Left lung (tissue), 10 donors: ENCODE measurements around the gene PIWIL1. TPM values are rescaled to one million over a fixed set of nuclear protein-coding genes. Genes with fewer than 3 reads are reported as not detected.

ENCODE experiments used
- ATAC-seq: fragments of 200-7000 bp; cut with Tn5 transposase; one replicate; pipeline ENCODE4 v1.9.1; 2020; ENCODE audit warnings: moderate library complexity
- DNase-seq, 4 donors: peaks; one replicate each; pipeline ENCODE4 v3.0.0-alpha.2; 2013 to 2020
- H3K27ac ChIP-seq, 2 donors: fragments of 200-600 bp; sonication (generic) in 1 of 2; one replicate each; pipeline versions ENCODE4 v1.5.0 to v1.8.0; 2020 to 2021
- H3K27me3 ChIP-seq, 2 donors: fragments of 200-600 bp; sonication (generic) in 1 of 2; one replicate each; pipeline versions ENCODE4 v1.5.0 to v1.8.0; 2020 to 2021
- H3K36me3 ChIP-seq, 2 donors: fragments of 200-600 bp; sonication (generic) in 1 of 2; one replicate each; pipeline versions ENCODE4 v1.5.0 to v1.8.0; 2020 to 2021
- H3K4me1 ChIP-seq, 2 donors: fragments of 200-600 bp; one replicate each; pipeline ENCODE4 v1.8.0; 2021
- H3K4me3 ChIP-seq, 2 donors: fragments of 200-600 bp; sonication (generic) in 1 of 2; one replicate each; pipeline versions ENCODE4 v1.5.0 to v1.8.0; 2020 to 2021; ENCODE audit warnings: mild to moderate bottlenecking in 1 of 2
- H3K9me3 ChIP-seq, 2 donors: fragments of 200-600 bp; sonication (generic) in 1 of 2; one replicate each; pipeline versions ENCODE4 v1.5.0 to v1.8.0; 2020 to 2021
- CTCF ChIP-seq, 2 donors: fragments of 200-600 bp; sonication (generic) in 1 of 2; IDR thresholded peaks; one replicate each; pipeline versions ENCODE4 v1.5.0 to v1.8.0; 2021; ENCODE audit warnings: antibody characterized with exemption in 2 of 2
- intact Hi-C, 2 donors: fragments of 100-400 bp; cut with DNase I; formaldehyde crosslinking; loops; one replicate each; pipeline versions ENCODE4 v1.11.2 to v1.14.2; 2022
- polyA plus RNA-seq, 6 donors: library from polyadenylated mRNA; unstranded; fragments of 120-200 nt; gene quantifications; one replicate each; pipeline ENCODE4 v1.2.1, GENCODE V29; 2013; ENCODE audit not compliant: insufficient read length in 6 of 6
- total RNA-seq, 2 donors: library from RNA; stranded (reverse); fragmentation: NEBNext Ultra II Directional; extraction: Animal tissue kit (Norgen Biotek cat#: 25700); gene quantifications; one replicate each; pipeline ENCODE4 v1.2.1, GENCODE V29; 2021
- donor health status: DM: no; HTN: yes; CAD: no.
- donor health status: DM: no; HTN: no; CAD: no.

The PIWIL1 gene
- total and polyA plus RNA-seq, 8 donors: 0.04 to 0.82 (median 0.08) TPM; not detected in 4

- ATAC-seq (no peak), DNase-seq (no peak)
- intact Hi-C loops: no loop called here
- no peaks in the 10 kb centered on the region for H3K9me3 ChIP-seq
- TF ChIP-seq CTCF (IDR thresholded peaks at IDR 0.05): no peak
- no peaks in the 10 kb centered on the region for H3K36me3 ChIP-seq
- H3K27me3 ChIP-seq: peaks cover 0 to 8% of the 10 kb centered on the region in 2 donors
- no peak overlapping the region for H3K27ac ChIP-seq
- H3K4me1 ChIP-seq: no peaks in the 10 kb centered on the region
- no peak overlapping the region for H3K4me3 ChIP-seq
These were observed 33.9 kb upstream of the PIWIL1 start for GRCh38 chr12:130303781-130304180.

GRCh38 chr12:130307859-130308258 is 29.8 kb upstream of the PIWIL1 start:
- Histone ChIP-seq H3K4me3 (no peak overlapping the region), H3K27me3 (peaks cover 0 to under 1% of the 10 kb centered on the region in 2 donors), H3K9me3 (no peaks in the 10 kb centered on the region), H3K27ac (no peak overlapping the region), H3K36me3 (no peaks in the 10 kb centered on the region), H3K4me1 (no peaks in the 10 kb centered on the region)
- ATAC-seq: no peak
- DNase-seq: no peak
- no peak for TF ChIP-seq CTCF (IDR thresholded peaks at IDR 0.05)
- intact Hi-C loops: no loop called here

- intact Hi-C loops: no loop called here
- TF ChIP-seq CTCF (IDR thresholded peaks at IDR 0.05): no peak
- no peak overlapping the region for H3K4me3 ChIP-seq
- H3K4me1 ChIP-seq: no peaks in the 10 kb centered on the region
- no peaks in the 10 kb centered on the region for H3K36me3 ChIP-seq
- ATAC-seq (no peak), DNase-seq (no peak)
- no peak overlapping the region for H3K27ac ChIP-seq
- H3K27me3 ChIP-seq: peaks cover 0 to 5% of the 10 kb centered on the region in 2 donors
- no peaks in the 10 kb centered on the region for H3K9me3 ChIP-seq
These were observed 29.3 kb upstream of the PIWIL1 start for GRCh38 chr12:130308393-130308792.

GRCh38 chr12:130316251-130316650 is 21.4 kb upstream of the PIWIL1 start:
- TF ChIP-seq CTCF (IDR thresholded peaks at IDR 0.05): no peak

GRCh38 chr12:130320536-130320935 is 17.2 kb upstream of the PIWIL1 start:
- H3K4me1 ChIP-seq: no peaks in the 10 kb centered on the region
- intact Hi-C loops: no loop called here
- no peak for TF ChIP-seq CTCF (IDR thresholded peaks at IDR 0.05)
- no peak for DNase-seq
- ATAC-seq: no peak
- no peaks in the 10 kb centered on the region for H3K27me3 ChIP-seq
- no peaks in the 10 kb centered on the region for H3K36me3 ChIP-seq
- no peak overlapping the region for H3K4me3 ChIP-seq
- no peaks in the 10 kb centered on the region for H3K9me3 ChIP-seq
- no peak overlapping the region for H3K27ac ChIP-seq

More at GRCh38 chr12:130316251-130316650, 21.4 kb upstream of the PIWIL1 start:
- Histone ChIP-seq H3K36me3 (no peaks in the 10 kb centered on the region), H3K27me3 (peaks cover 0 to 6% of the 10 kb centered on the region in 2 donors), H3K9me3 (peaks cover 0 to 4% of the 10 kb centered on the region in 2 donors), H3K4me1 (no peaks in the 10 kb centered on the region), H3K4me3 (no peak overlapping the region), H3K27ac (no peak overlapping the region)
- DNase-seq (no peak), ATAC-seq (no peak)
- intact Hi-C loops: no loop called here
